ENCODE data around the gene RORC.

Gene RORC

DNA sequence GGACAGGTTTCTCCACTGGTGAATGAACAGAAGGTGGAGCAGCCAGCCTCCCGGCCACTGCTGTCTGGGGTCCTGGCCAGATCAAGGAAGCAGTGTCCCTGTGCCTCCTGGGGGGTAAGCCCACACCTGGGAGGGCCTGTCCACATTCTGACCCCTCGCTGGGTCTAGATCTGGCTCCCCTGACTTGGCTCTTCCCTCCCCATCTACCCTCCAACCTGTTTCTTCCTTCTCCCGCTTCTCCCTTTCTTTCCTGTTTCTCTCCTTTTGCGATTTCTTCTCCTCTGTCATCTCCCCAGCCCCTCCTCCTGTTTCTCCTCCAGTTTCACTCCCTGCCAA is 378 bp downstream of the RORC start:
- Histone ChIP-seq H3K4ac (ENCODE audit: low read depth in 1 of 2, low read length in 2 of 2) (no peak overlapping the region), H3K36me3 (ENCODE audit: control insufficient read depth in 1 of 2, insufficient read depth in 2 of 2, low read depth in 1 of 2, low read length in 2 of 2) (no peaks in the 10 kb centered on the region), H2BK15ac (ENCODE audit: low read depth, poor library complexity, severe bottlenecking) (no peak overlapping the region), H4K8ac (ENCODE audit: low read length) (no peak overlapping the region), H3K9me3 (ENCODE audit: control insufficient read depth, low read length) (no peaks in the 10 kb centered on the region), H2BK120ac (ENCODE audit: low read depth, low read length) (no peak overlapping the region), H3K18ac (ENCODE audit: low read depth in 1 of 2, low read length in 2 of 2) (no peak overlapping the region), H3K4me3 (ENCODE audit: insufficient read depth in 1 of 2, low read depth in 1 of 2, low read length in 2 of 2) (no peak overlapping the region), H2BK5ac (ENCODE audit: low read depth, low read length, poor library complexity, severe bottlenecking) (no peak overlapping the region), H3K4me2 (ENCODE audit: low read length, poor library complexity, severe bottlenecking) (no peak overlapping the region), H3K23ac (ENCODE audit: low read length in 2 of 2) (no peak overlapping the region), H4K91ac (ENCODE audit: low read length) (no peak overlapping the region), H3K4me1 (ENCODE audit: control insufficient read depth, insufficient read depth, low read depth, low read length) (peaks cover 8% of the 10 kb centered on the region), H3K79me1 (replicated peaks; ENCODE audit: low read length, poor library complexity, severe bottlenecking) (no peaks in the 10 kb centered on the region), H3K27me3 (ENCODE audit: control insufficient read depth in 1 of 2, insufficient read depth in 1 of 2, low read length in 2 of 2) (peaks cover 32 to 59% of the 10 kb centered on the region in 2 experiments), H2AFZ (ENCODE audit: low read depth, low read length) (no peak overlapping the region), H2BK12ac (ENCODE audit: low read length in 2 of 2) (no peak overlapping the region), H3K14ac (ENCODE audit: low read length in 2 of 2) (peak overlapping the region in 1 of 2 experiments; percentile 50), H3K27ac (ENCODE audit: low read length, poor library complexity, severe bottlenecking) (no peak overlapping the region), H2AK5ac (ENCODE audit: low read length, severe bottlenecking) (no peak overlapping the region), H3K9ac (ENCODE audit: low read length) (no peak overlapping the region)
- no peak for DNase-seq
- 81% methylated on average over 4 of the region's 4 CpGs for WGBS

DNA sequence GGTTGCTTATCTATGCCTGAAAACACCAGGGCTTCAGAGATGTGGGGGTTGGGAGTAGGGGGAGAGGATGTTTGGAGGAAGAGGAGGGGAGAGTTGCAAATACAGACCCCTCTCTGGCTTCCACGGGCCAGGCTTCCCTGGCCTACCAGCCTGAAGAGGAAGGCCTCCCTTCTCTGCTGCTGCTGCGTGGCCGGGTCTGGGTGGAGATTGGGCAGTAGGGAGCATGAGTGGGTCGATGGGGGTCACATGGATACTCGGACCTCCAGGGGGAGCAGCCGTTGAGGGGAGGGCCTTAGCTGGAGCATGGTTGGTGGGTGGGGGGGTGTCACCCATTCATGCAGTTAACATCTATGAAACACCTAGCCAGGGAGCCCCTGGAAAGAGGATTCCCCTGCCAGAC is 1.5 kb downstream of the RORC start:
- no peak overlapping the region for H2BK5ac ChIP-seq (ENCODE audit: low read depth, low read length, poor library complexity, severe bottlenecking)
- 53% methylated on average over 3 of the region's 6 CpGs for WGBS
- H3K4me1 ChIP-seq (ENCODE audit: control insufficient read depth, insufficient read depth, low read depth, low read length): peaks cover 9% of the 10 kb centered on the region
- no peak overlapping the region for H2AK5ac ChIP-seq (ENCODE audit: low read length, severe bottlenecking)
- no peak overlapping the region for H2BK120ac ChIP-seq (ENCODE audit: low read depth, low read length)
- no peak overlapping the region for H2AFZ ChIP-seq (ENCODE audit: low read depth, low read length)
- no peaks in the 10 kb centered on the region for H3K9me3 ChIP-seq (ENCODE audit: control insufficient read depth, low read length)
- no peaks in the 10 kb centered on the region for H3K79me1 ChIP-seq (replicated peaks; ENCODE audit: low read length, poor library complexity, severe bottlenecking)
- no peak overlapping the region for H3K4me3 ChIP-seq (ENCODE audit: insufficient read depth in 1 of 2, low read depth in 1 of 2, low read length in 2 of 2)
- no peak overlapping the region for H2BK12ac ChIP-seq (ENCODE audit: low read length in 2 of 2)
- no peak overlapping the region for H3K27ac ChIP-seq (ENCODE audit: low read length, poor library complexity, severe bottlenecking)
- no peaks in the 10 kb centered on the region for H3K36me3 ChIP-seq (ENCODE audit: control insufficient read depth in 1 of 2, insufficient read depth in 2 of 2, low read depth in 1 of 2, low read length in 2 of 2)
- no peak overlapping the region for H3K4ac ChIP-seq (ENCODE audit: low read depth in 1 of 2, low read length in 2 of 2)
- no peak overlapping the region for H3K18ac ChIP-seq (ENCODE audit: low read depth in 1 of 2, low read length in 2 of 2)
- no peak overlapping the region for H3K14ac ChIP-seq (ENCODE audit: low read length in 2 of 2)
- H3K23ac ChIP-seq (ENCODE audit: low read length in 2 of 2): no peak overlapping the region
- H4K8ac ChIP-seq (ENCODE audit: low read length): no peak overlapping the region
- H2BK15ac ChIP-seq (ENCODE audit: low read depth, poor library complexity, severe bottlenecking): no peak overlapping the region
- no peak overlapping the region for H3K9ac ChIP-seq (ENCODE audit: low read length)
- DNase-seq: no peak
- H3K27me3 ChIP-seq (ENCODE audit: control insufficient read depth in 1 of 2, insufficient read depth in 1 of 2, low read length in 2 of 2): peaks cover 37 to 68% of the 10 kb centered on the region in 2 experiments
- no peak overlapping the region for H4K91ac ChIP-seq (ENCODE audit: low read length)
- H3K4me2 ChIP-seq (ENCODE audit: low read length, poor library complexity, severe bottlenecking): no peak overlapping the region

DNA sequence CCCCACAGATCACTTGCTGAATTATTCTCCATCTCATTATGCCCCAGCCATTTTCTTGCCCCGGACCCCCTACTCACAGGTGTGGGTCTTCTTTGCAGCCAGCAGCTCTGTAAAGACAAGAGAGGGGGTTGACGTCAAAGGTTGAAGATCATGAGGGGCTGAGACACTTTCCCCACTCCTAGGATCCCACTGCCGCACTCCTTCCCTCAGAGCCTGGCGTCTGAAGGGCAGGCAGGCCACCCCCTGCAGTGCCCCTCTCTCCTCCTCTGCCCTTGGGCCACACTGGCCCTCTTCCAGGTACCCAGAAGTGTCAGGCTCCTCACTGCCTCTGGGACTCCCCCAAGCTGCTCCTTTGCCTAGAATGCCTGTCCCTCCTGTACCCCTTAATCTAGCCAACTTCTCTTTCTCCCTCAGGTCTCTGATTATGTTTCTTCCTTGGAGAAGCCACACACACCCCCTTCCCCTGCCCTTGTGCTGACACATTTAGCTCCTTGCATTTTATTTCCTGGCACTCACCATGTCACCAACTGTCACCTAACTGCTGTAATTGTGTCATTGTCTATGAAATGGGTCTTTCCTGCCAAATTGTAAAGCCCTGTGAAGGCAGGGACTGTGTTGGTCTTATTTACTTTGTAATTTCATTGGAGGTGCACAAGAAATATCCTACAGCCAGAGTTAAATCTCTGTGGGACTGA is 2.1 kb downstream of the RORC start:
- Histone ChIP-seq H3K23ac (ENCODE audit: low read length in 2 of 2) (no peak overlapping the region), H2BK5ac (ENCODE audit: low read depth, low read length, poor library complexity, severe bottlenecking) (no peak overlapping the region), H3K14ac (ENCODE audit: low read length in 2 of 2) (no peak overlapping the region), H3K27ac (ENCODE audit: low read length, poor library complexity, severe bottlenecking) (no peak overlapping the region), H3K36me3 (ENCODE audit: control insufficient read depth in 1 of 2, insufficient read depth in 2 of 2, low read depth in 1 of 2, low read length in 2 of 2) (no peaks in the 10 kb centered on the region), H3K27me3 (ENCODE audit: control insufficient read depth in 1 of 2, insufficient read depth in 1 of 2, low read length in 2 of 2) (peaks cover 42 to 73% of the 10 kb centered on the region in 2 experiments), H2AFZ (ENCODE audit: low read depth, low read length) (no peak overlapping the region), H4K8ac (ENCODE audit: low read length) (no peak overlapping the region), H3K4me3 (ENCODE audit: insufficient read depth in 1 of 2, low read depth in 1 of 2, low read length in 2 of 2) (no peak overlapping the region), H3K4me1 (ENCODE audit: control insufficient read depth, insufficient read depth, low read depth, low read length) (peaks cover 9% of the 10 kb centered on the region), H3K4ac (ENCODE audit: low read depth in 1 of 2, low read length in 2 of 2) (no peak overlapping the region), H4K91ac (ENCODE audit: low read length) (no peak overlapping the region), H2BK120ac (ENCODE audit: low read depth, low read length) (no peak overlapping the region), H2AK5ac (ENCODE audit: low read length, severe bottlenecking) (no peak overlapping the region), H2BK15ac (ENCODE audit: low read depth, poor library complexity, severe bottlenecking) (peak overlapping the region; percentile 44), H3K4me2 (ENCODE audit: low read length, poor library complexity, severe bottlenecking) (no peak overlapping the region), H3K9ac (ENCODE audit: low read length) (no peak overlapping the region), H3K18ac (ENCODE audit: low read depth in 1 of 2, low read length in 2 of 2) (no peak overlapping the region), H2BK12ac (ENCODE audit: low read length in 2 of 2) (no peak overlapping the region), H3K9me3 (ENCODE audit: control insufficient read depth, low read length) (no peaks in the 10 kb centered on the region), H3K79me1 (replicated peaks; ENCODE audit: low read length, poor library complexity, severe bottlenecking) (no peaks in the 10 kb centered on the region)
- WGBS: 45% methylated on average over 4 of the region's 4 CpGs
- no peak for DNase-seq

DNA sequence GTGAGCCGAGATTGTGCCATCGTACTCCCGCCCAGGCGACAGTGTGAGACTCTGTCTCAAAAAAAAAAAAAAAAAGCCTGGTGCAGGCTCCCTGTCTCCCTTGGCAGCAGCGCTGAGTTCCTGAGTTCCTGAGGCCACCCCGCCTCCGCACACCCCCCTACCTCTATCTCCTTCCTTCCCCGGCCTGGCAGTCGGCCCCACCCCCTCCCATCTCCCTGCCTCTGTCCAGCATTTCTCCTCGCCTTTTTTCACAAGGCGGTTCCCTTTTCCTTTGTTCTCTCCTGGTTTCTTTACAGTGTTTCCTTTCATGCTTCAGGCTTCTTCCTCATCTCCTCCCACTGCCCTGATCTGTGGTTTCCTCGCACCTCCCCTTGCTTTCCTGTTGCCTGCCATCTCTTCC is 2.7 kb downstream of the RORC start:
- Histone ChIP-seq H4K8ac (ENCODE audit: low read length) (no peak overlapping the region), H3K14ac (ENCODE audit: low read length in 2 of 2) (no peak overlapping the region), H3K4me2 (ENCODE audit: low read length, poor library complexity, severe bottlenecking) (no peak overlapping the region), H4K91ac (ENCODE audit: low read length) (no peak overlapping the region), H2AK5ac (ENCODE audit: low read length, severe bottlenecking) (no peak overlapping the region), H3K9ac (ENCODE audit: low read length) (no peak overlapping the region), H2AFZ (ENCODE audit: low read depth, low read length) (no peak overlapping the region), H3K79me1 (replicated peaks; ENCODE audit: low read length, poor library complexity, severe bottlenecking) (no peaks in the 10 kb centered on the region), H3K27ac (ENCODE audit: low read length, poor library complexity, severe bottlenecking) (no peak overlapping the region), H3K27me3 (ENCODE audit: control insufficient read depth in 1 of 2, insufficient read depth in 1 of 2, low read length in 2 of 2) (peaks cover 48 to 74% of the 10 kb centered on the region in 2 experiments), H3K23ac (ENCODE audit: low read length in 2 of 2) (no peak overlapping the region), H2BK12ac (ENCODE audit: low read length in 2 of 2) (no peak overlapping the region), H2BK15ac (ENCODE audit: low read depth, poor library complexity, severe bottlenecking) (peak overlapping the region; percentile 44), H2BK5ac (ENCODE audit: low read depth, low read length, poor library complexity, severe bottlenecking) (no peak overlapping the region), H3K9me3 (ENCODE audit: control insufficient read depth, low read length) (no peaks in the 10 kb centered on the region), H3K4ac (ENCODE audit: low read depth in 1 of 2, low read length in 2 of 2) (no peak overlapping the region), H3K36me3 (ENCODE audit: control insufficient read depth in 1 of 2, insufficient read depth in 2 of 2, low read depth in 1 of 2, low read length in 2 of 2) (no peaks in the 10 kb centered on the region), H3K18ac (ENCODE audit: low read depth in 1 of 2, low read length in 2 of 2) (no peak overlapping the region), H3K4me1 (ENCODE audit: control insufficient read depth, insufficient read depth, low read depth, low read length) (peaks cover 9% of the 10 kb centered on the region), H2BK120ac (ENCODE audit: low read depth, low read length) (no peak overlapping the region), H3K4me3 (ENCODE audit: insufficient read depth in 1 of 2, low read depth in 1 of 2, low read length in 2 of 2) (no peak overlapping the region)
- peak; percentile 20 for DNase-seq
- WGBS: 9% methylated on average over 12 of the region's 12 CpGs
